Mucosa of descending colon (tissue), 3 donors: ENCODE results near the gene CYB561D1. TPM values are rescaled to one million over a fixed set of nuclear protein-coding genes. Genes with fewer than 3 reads are reported as not detected.

Experiments used
- ATAC-seq: fragments of 200-7000 bp; cut with Tn5 transposase; one replicate; pipeline ENCODE4 v1.9.1; 2020; ENCODE audit warnings: mild to moderate bottlenecking, moderate library complexity
- DNase-seq, 3 donors: peaks; one replicate each; pipeline ENCODE4 v3.0.0-alpha.2; 2020
- H3K36me3 ChIP-seq: fragments of 200-600 bp; one replicate; pipeline ENCODE4 v1.8.0; 2021; ENCODE audit warnings: low read depth, mild to moderate bottlenecking
- H3K4me1 ChIP-seq: fragments of 200-600 bp; one replicate; pipeline ENCODE4 v1.8.0; 2021; ENCODE audit warnings: low read depth, mild to moderate bottlenecking
- H3K4me3 ChIP-seq: fragments of 200-600 bp; one replicate; pipeline ENCODE4 v1.8.0; 2021; ENCODE audit warnings: mild to moderate bottlenecking
- H3K9me3 ChIP-seq: fragments of 200-600 bp; one replicate; pipeline ENCODE4 v1.8.0; 2021; ENCODE audit warnings: mild to moderate bottlenecking
- intact Hi-C, 2 donors: fragments of 100-400 bp; cut with DNase I in 1 of 2; cut with micrococcal nuclease in 1 of 2; formaldehyde crosslinking; loops; one replicate each; pipeline versions ENCODE4 v1.11.0 to v1.11.1; 2022; cut with DNase I, micrococcal nuclease
- total RNA-seq, 3 donors: library from RNA; stranded (reverse); fragmentation: NEBNext Ultra II Directional in 2 of 3; extraction: Animal tissue kit (Norgen Biotek cat#: 25700) in 2 of 3; gene quantifications; one replicate each; pipeline versions ENCODE4 v1.2.1 to v1.2.4, GENCODE V29; 2021 to 2023
- TF ChIP-seq, protein P1 (sequence below): fragments of 200-600 bp; IDR thresholded peaks from one replicate; pipeline ENCODE4 v1.8.0; 2022; ENCODE audit warnings: antibody characterized with exemption, mild to moderate bottlenecking
- donor health status: DM: no; HTN: no; CAD: no; lungs with moderate emphysema.
- donor health status: DM: no; HTN: no; CAD: no.
- donor health status: DM: no; HTN: yes; CAD: no.

CYB561D1 gene
- total RNA-seq, 3 donors from 2014 or later: 16.0 to 18.7 (median 18.1) TPM

DNA sequence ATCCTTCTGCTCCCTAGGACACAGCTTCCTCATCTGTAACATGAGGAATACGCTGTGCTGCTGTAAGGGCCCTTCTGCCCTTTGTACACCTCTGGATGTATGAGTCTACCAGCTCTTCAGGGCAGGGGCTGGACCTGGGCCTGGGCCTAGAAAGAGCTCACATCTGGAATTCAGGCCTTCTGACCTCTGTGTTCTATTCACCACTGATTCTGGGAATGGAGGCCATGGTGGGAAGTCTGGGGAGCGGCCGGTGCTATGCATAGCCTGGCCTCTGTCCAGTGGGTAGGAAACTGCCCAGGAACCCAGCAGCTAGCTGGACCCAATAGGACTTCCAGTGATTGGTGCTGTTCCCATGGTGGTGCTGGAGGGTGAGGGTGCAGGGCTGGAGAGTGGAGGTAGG, 34.8 kb downstream of the CYB561D1 start:
- no peaks in the 10 kb centered on the region for H3K36me3 ChIP-seq
- H3K4me3 ChIP-seq: no peak overlapping the region
- H3K4me1 ChIP-seq: no peaks in the 10 kb centered on the region
- TF ChIP-seq, protein P1, sequence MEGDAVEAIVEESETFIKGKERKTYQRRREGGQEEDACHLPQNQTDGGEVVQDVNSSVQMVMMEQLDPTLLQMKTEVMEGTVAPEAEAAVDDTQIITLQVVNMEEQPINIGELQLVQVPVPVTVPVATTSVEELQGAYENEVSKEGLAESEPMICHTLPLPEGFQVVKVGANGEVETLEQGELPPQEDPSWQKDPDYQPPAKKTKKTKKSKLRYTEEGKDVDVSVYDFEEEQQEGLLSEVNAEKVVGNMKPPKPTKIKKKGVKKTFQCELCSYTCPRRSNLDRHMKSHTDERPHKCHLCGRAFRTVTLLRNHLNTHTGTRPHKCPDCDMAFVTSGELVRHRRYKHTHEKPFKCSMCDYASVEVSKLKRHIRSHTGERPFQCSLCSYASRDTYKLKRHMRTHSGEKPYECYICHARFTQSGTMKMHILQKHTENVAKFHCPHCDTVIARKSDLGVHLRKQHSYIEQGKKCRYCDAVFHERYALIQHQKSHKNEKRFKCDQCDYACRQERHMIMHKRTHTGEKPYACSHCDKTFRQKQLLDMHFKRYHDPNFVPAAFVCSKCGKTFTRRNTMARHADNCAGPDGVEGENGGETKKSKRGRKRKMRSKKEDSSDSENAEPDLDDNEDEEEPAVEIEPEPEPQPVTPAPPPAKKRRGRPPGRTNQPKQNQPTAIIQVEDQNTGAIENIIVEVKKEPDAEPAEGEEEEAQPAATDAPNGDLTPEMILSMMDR: no peak
- intact Hi-C loops: no loop called here
- DNase-seq (no peak), ATAC-seq (no peak)
- no peaks in the 10 kb centered on the region for H3K9me3 ChIP-seq

DNA sequence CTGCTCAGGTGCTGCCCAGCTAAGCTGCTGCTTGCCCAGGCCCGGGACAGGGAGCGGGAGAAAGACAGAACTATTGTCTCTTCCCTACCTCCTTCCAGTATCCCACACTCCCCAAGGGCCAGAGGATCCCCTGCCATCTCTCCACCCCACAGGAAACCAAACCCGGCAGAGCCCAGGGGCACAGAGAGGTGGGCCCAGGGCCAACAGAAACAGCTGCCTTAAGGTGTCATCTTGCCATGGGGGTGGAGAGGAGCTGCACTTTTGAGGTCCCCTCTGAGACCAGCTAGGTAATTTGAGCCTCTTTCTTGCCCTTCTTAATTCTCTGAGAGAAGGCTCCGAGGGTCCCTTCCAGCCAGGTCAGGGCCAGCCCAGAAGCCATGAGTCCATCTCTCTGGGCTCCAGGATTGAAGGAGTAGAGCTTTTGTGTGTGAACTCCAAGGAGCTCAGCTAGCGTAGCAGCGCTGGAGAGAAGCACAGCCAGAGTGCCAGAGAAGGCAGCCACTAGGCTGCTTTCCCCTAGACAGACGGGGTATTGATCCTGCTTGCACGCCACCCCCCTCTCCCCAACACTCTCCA, 36.1 kb downstream of the CYB561D1 start:
- no peak for ATAC-seq
- intact Hi-C loops: loop anchor here in 1 of 2 donors (5.0 kb wide), 1 partner anchor 38 kb away; the partner anchor contains the start of gene CYB561D1

DNA sequence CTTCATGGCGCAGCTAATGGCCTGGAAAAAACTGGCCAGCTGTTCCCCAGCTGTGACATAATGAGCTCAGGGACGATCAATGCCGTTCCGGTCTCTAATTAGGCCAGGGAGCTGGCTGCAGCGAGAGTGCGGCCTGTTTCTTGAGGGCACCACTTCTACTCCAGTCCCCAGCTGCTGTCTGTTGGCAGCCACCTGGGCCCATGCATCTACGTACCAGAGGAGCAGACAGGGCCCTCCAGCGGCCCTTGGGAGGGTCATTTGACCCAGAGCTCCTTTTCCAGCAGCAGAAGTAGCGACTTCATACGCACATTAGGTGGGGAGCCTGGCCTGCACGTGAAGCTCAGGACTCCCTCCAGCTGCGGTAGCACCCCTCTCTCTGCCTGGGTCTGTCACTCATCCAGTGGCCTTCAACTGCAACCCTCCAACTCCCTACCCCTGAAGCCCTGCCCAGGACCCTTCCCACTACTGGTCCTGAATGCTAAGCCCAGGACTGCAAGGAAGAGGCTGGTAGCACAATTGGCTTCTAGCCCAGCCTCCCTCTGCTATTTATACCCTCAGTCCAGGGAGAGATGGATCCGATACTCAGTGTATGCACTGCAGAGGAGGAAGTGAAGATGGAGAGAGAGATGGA, 36.7 kb downstream of the CYB561D1 start:
- intact Hi-C loops: loop anchor here in 1 of 2 donors (5.0 kb wide), 1 partner anchor 38 kb away; the partner anchor contains the start of gene CYB561D1
- H3K4me1 ChIP-seq: no peaks in the 10 kb centered on the region
- H3K36me3 ChIP-seq: no peaks in the 10 kb centered on the region
- ATAC-seq (no peak), DNase-seq (no peak)
- H3K9me3 ChIP-seq: no peaks in the 10 kb centered on the region
- TF ChIP-seq, protein P1: no peak
- H3K4me3 ChIP-seq: no peak overlapping the region

More for the DNA sequence above, 36.1 kb downstream of the CYB561D1 start:
- Histone ChIP-seq H3K9me3 (no peaks in the 10 kb centered on the region), H3K4me1 (no peaks in the 10 kb centered on the region), H3K4me3 (no peak overlapping the region), H3K36me3 (no peaks in the 10 kb centered on the region)
- no peak for DNase-seq
- TF ChIP-seq, protein P1: no peak

DNA sequence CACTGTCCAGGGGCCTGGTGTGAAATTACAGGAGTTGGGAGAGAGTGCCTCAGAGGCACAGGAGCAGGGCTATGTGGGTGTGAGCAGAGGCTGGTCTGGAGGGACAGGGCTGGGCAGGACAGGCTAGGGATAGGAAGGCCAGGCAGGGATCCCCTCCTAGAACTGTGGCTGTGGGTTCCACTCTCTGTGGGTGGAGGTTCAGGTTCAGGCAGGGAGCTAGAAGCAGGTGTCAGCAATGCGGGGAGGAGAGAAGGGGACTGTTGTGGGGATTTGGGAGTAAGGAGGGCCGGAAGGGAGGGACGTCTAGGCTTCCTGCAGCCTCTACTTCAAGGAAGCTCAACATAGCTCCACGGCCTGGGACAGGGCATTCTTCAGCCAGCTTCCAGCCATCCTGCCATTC, 37.5 kb downstream of the CYB561D1 start:
- intact Hi-C loops: loop anchor here in 1 of 2 donors (5.0 kb wide), 1 partner anchor 39 kb away; the partner anchor contains the start of gene CYB561D1
- no peaks in the 10 kb centered on the region for H3K9me3 ChIP-seq
- H3K36me3 ChIP-seq: no peaks in the 10 kb centered on the region
- H3K4me3 ChIP-seq: no peak overlapping the region
- ATAC-seq (no peak), DNase-seq (no peak)
- no peaks in the 10 kb centered on the region for H3K4me1 ChIP-seq
- TF ChIP-seq, protein P1: no peak

DNA sequence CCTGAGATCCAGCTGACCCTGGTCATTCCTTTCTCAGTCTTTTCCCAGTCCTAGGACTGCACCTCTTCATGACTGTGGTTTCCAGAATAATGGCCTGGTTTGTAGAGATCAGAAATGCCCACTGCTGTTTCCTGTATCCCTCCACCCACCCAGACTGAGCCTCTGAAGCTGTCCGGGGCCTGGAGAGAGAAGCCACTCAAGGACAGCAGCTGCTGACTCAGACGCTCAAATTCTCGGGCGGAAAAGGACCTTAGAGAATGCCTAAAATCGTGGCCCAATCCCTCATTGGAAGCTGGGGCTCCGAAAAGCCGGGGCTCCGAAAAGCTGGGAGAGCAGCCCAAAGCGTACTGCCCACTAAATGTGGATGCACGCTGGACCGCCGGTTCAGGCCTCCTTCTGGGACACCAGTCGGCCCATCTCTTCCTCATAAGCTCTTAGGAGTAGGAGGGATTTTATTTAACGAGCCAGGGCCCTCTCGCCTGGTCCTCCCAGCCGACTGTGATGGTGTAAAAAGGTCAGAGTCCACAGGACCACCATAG, 38.0 kb downstream of the CYB561D1 start:
- intact Hi-C loops: loop anchor here in 1 of 2 donors (5.0 kb wide), 1 partner anchor 40 kb away; the partner anchor contains the start of gene CYB561D1
- DNase-seq: peak in 1 of 3 donors; percentile 49

More for the DNA sequence above, 38.0 kb downstream of the CYB561D1 start:
- TF ChIP-seq, protein P1: no peak
- Histone ChIP-seq H3K4me3 (no peak overlapping the region), H3K36me3 (no peaks in the 10 kb centered on the region), H3K9me3 (no peaks in the 10 kb centered on the region), H3K4me1 (no peaks in the 10 kb centered on the region)
- ATAC-seq: no peak
